Vagina (tissue), 2 donors: Measurements from ENCODE around the gene TCF3. TPM values are rescaled to one million over a fixed set of nuclear protein-coding genes. Genes with fewer than 3 reads are reported as not detected.

Experiments
- DNase-seq, 2 donors: peaks; one replicate each; pipeline ENCODE4 v3.0.0-alpha.2; 2017; ENCODE audit errors: extremely low spot score in 2 of 2
- H3K27ac ChIP-seq: fragments of 200-600 bp; sonication (generic); one replicate; pipeline ENCODE4 v1.5.1; 2019
- H3K27me3 ChIP-seq: fragments of 200-600 bp; sonication (generic); one replicate; pipeline ENCODE4 v1.5.1; 2019
- H3K36me3 ChIP-seq, 2 donors: fragments of 200-600 bp; sonication (generic); one replicate each; pipeline ENCODE4 v1.5.1; 2017 to 2019
- H3K4me1 ChIP-seq: fragments of 200-600 bp; sonication (generic); one replicate; pipeline ENCODE4 v1.5.1; 2019
- H3K4me3 ChIP-seq, 2 donors: fragments of 200-600 bp; sonication (generic); 1 replicate in 1 of 2; 2 replicates in 1 of 2; pipeline ENCODE4 v1.5.1; 2016 to 2019
- H3K9me3 ChIP-seq: fragments of 200-600 bp; sonication (generic); one replicate; pipeline ENCODE4 v1.5.1; 2019
- POLR2A ChIP-seq, 2 donors: fragments of 450-650 bp; IDR thresholded peaks; one replicate each; pipeline ENCODE4 v1.6.1; 2017; ENCODE audit warnings: antibody characterized with exemption in 2 of 2, mild to moderate bottlenecking in 2 of 2, moderate library complexity in 2 of 2
- POLR2AphosphoS5 ChIP-seq, 2 donors: sonication (generic); formaldehyde crosslinking; IDR thresholded peaks; one replicate each; pipeline ENCODE4 v1.9.0; 2017; ENCODE audit warnings: antibody characterized with exemption in 2 of 2, mild to moderate bottlenecking in 2 of 2, low read depth in 1 of 2; ENCODE audit not compliant: insufficient read depth in 1 of 2
- intact Hi-C: fragments of 100-400 bp; cut with DNase I; formaldehyde crosslinking; loops from one replicate; pipeline ENCODE4 v1.15.1; 2023
- total RNA-seq: library from RNA; depleted of rRNA; stranded (reverse); fragments of >200 nt; gene quantifications from one replicate; pipeline ENCODE4 v1.2.3, GENCODE V29; 2016
- TF ChIP-seq, protein P1 (sequence below), 3 experiments: fragments of 450-650 bp in 2 of 3; fragments of 200-600 bp in 1 of 3; sonication (generic) in 1 of 3; IDR thresholded peaks; one replicate each; pipeline ENCODE4 v1.5.1; 2017 to 2019; ENCODE audit warnings: antibody characterized with exemption in 3 of 3, mild to moderate bottlenecking in 2 of 3, moderate library complexity in 2 of 3

The TCF3 gene
- total RNA-seq, 1 donor from 2014 or later: 26.0 TPM

DNA sequence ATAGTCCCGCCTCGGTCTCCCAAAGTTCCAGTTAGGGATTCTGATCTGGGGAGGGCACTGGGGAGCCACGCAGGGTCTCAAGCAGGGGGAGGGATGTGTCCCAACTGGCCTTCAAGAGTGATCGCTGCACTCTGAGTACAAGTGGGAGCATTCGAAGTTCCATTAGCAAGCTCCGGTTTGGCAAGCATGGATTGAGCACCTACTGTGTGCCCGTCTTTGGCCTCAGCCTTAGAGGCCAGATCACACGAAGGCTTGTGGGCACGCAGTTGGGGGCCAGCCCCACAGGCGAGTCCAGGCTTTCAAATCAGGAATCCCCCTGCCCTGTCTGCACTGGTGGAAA, 32.1 kb upstream of the TCF3 start:
- Histone ChIP-seq H3K36me3 (no peaks in the 10 kb centered on the region), H3K27ac (no peak overlapping the region), H3K9me3 (no peaks in the 10 kb centered on the region), H3K4me3 (no peak overlapping the region), H3K4me1 (no peaks in the 10 kb centered on the region), H3K27me3 (no peaks in the 10 kb centered on the region)
- no peak for DNase-seq
- intact Hi-C loops: no loop called here
- TF ChIP-seq, protein P1, sequence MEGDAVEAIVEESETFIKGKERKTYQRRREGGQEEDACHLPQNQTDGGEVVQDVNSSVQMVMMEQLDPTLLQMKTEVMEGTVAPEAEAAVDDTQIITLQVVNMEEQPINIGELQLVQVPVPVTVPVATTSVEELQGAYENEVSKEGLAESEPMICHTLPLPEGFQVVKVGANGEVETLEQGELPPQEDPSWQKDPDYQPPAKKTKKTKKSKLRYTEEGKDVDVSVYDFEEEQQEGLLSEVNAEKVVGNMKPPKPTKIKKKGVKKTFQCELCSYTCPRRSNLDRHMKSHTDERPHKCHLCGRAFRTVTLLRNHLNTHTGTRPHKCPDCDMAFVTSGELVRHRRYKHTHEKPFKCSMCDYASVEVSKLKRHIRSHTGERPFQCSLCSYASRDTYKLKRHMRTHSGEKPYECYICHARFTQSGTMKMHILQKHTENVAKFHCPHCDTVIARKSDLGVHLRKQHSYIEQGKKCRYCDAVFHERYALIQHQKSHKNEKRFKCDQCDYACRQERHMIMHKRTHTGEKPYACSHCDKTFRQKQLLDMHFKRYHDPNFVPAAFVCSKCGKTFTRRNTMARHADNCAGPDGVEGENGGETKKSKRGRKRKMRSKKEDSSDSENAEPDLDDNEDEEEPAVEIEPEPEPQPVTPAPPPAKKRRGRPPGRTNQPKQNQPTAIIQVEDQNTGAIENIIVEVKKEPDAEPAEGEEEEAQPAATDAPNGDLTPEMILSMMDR (IDR thresholded peaks at IDR 0.05): no peak
- TF ChIP-seq POLR2AphosphoS5 (IDR thresholded peaks at IDR 0.05; ENCODE audit: insufficient read depth in 1 of 2, low read depth in 1 of 2) (no peak), POLR2A (IDR thresholded peaks at IDR 0.05) (no peak)

DNA sequence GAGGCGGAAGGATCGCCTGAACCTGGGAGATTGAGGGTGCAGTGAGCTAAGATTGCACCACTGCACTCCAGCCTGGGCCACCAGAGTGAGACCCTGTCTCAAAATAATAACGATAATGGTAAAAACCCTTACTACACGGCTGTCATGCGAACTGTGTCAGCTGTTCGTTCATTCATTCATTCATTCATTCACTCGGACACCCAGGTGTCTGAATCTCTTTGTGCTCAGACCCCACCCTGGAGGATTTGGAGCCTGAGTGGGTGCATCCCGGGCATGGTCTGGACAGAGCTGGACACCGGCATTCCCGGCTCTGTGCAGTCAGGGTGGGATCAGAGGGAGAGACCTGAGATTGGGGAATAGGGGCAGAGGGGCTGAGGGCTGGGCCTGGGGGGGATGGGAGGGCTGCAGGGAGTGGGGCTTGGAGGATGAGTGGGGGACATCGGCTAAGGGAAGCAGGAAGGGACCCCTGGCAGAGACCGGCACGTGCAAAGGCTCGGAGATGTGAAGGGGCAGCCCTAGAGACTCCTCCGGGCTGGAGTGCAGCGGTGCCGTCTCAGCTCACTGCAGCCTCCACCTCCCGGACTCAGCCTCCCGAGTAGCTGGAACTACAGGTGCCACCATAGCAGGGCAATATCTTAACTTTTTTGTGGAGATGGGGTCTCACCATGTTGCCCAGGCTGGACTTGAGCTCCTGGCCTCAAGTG, 31.6 kb upstream of the TCF3 start:
- intact Hi-C loops: no loop called here
- TF ChIP-seq POLR2A (IDR thresholded peaks at IDR 0.05) (no peak), POLR2AphosphoS5 (IDR thresholded peaks at IDR 0.05; ENCODE audit: insufficient read depth in 1 of 2, low read depth in 1 of 2) (no peak)
- TF ChIP-seq, protein P1 (IDR thresholded peaks at IDR 0.05): no peak
- H3K27me3 ChIP-seq: no peaks in the 10 kb centered on the region
- no peak for DNase-seq
- no peaks in the 10 kb centered on the region for H3K36me3 ChIP-seq
- H3K9me3 ChIP-seq: no peaks in the 10 kb centered on the region
- H3K4me3 ChIP-seq: no peak overlapping the region
- H3K27ac ChIP-seq: no peak overlapping the region
- no peaks in the 10 kb centered on the region for H3K4me1 ChIP-seq

DNA sequence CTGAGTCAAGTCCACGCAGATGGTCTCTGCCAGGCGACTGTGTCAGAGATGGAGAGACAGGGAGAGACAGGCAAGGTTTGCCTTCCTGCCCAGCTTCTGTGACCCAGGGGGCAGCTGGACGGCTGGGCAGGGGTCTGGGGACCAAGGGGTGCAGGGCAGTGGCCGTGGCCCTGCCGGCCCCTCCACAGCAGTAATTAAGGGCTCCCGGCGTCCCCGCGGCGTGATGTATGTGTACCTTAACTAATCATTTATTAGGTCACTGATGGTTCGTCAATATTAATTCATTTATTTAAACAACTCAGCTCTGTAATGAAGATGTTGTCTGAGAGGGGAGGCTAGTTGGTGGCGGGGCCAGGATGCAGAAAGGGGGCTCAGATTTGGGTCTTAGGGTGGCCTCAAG, 28.6 kb upstream of the TCF3 start:
- H3K36me3 ChIP-seq: no peaks in the 10 kb centered on the region
- intact Hi-C loops: no loop called here
- no peak for DNase-seq
- peaks cover under 1% of the 10 kb centered on the region for H3K27me3 ChIP-seq
- no peak overlapping the region for H3K4me3 ChIP-seq
- no peaks in the 10 kb centered on the region for H3K9me3 ChIP-seq
- no peak overlapping the region for H3K27ac ChIP-seq
- TF ChIP-seq, protein P1 (IDR thresholded peaks at IDR 0.05): no peak
- TF ChIP-seq POLR2A (IDR thresholded peaks at IDR 0.05): no peak
- TF ChIP-seq POLR2AphosphoS5 (IDR thresholded peaks at IDR 0.05; ENCODE audit: insufficient read depth in 1 of 2, low read depth in 1 of 2): no peak
- peaks cover 2% of the 10 kb centered on the region for H3K4me1 ChIP-seq

DNA sequence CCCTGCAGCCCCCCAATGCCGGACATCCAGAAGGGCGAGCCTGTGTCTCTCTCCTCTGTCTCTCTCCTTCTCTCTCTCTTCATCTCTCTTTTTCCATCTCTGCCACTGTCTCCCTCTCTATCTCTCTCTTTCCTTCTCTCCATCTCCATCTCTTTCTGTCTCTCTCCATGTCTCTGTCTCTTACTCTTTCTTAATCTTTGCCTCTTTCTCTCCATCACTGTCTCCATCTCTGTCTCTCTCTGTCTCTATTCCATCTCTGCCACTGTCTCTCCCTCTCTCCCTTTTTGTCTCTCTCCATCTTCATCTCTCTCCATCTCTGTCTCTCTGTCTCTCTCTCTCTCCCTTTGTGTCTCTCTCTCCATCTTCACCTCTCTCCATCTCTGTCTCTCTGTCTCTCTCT, 25.7 kb upstream of the TCF3 start:
- Histone ChIP-seq H3K4me1 (peaks cover 7% of the 10 kb centered on the region), H3K9me3 (no peaks in the 10 kb centered on the region), H3K4me3 (no peak overlapping the region), H3K27me3 (peaks cover 5% of the 10 kb centered on the region), H3K27ac (no peak overlapping the region), H3K36me3 (no peaks in the 10 kb centered on the region)
- TF ChIP-seq, protein P1 (IDR thresholded peaks at IDR 0.05): no peak
- no peak for TF ChIP-seq POLR2AphosphoS5 (IDR thresholded peaks at IDR 0.05; ENCODE audit: insufficient read depth in 1 of 2, low read depth in 1 of 2)
- DNase-seq: no peak
- intact Hi-C loops: loop anchor here (5.0 kb wide), 1 partner anchor 126 kb away; no protein-coding TSS in a partner anchor
